ENCODE measurements around the gene ATOH8. TPM values are rescaled to one million over a fixed set of nuclear protein-coding genes. Genes with fewer than 3 reads are reported as not detected.

ATOH8 gene
- total RNA-seq = 5.4 and 9.8 TPM in 2 replicates

GRCh38 chr2:85753525-85754312, at the start of gene ATOH8:
ATOH8 (plus strand) TSS chr2:85753991; CDS start chr2:85754190, 199 bp downstream.

Small RNAs within 50 kb of the gene (small RNA-seq; reads per million reads assigned to genes)
- gene MIR6071 = not detected
- not detected for gene RN7SKP83
- 11.1 reads per million, percentile 93 among the genes with 10 or more reads in this experiment for gene RNU1-38P

Other genes with a start within 250 kb of the ATOH8 start
- gene MAT2A, start 214.8 kb upstream of the ATOH8 start, total RNA-seq = 201 and 210 TPM in 2 replicates
- 41.6 and 42.8 TPM in 2 replicates for gene GGCX, start 192.5 kb upstream of the ATOH8 start, total RNA-seq
- 15.8 and 28.9 TPM in 2 replicates for gene VAMP8, start 176.4 kb upstream of the ATOH8 start, total RNA-seq
- 47.5 and 56.0 TPM in 2 replicates for gene VAMP5, start 169.6 kb upstream of the ATOH8 start, total RNA-seq
- 165 and 176 TPM in 2 replicates for gene RNF181, start 158.2 kb upstream of the ATOH8 start, total RNA-seq
- 7.5 and 8.6 TPM in 2 replicates for gene TMEM150A, start 151.3 kb upstream of the ATOH8 start, total RNA-seq
- gene C2orf68, start 141.9 kb upstream of the ATOH8 start, total RNA-seq = 15.3 and 16.9 TPM in 2 replicates
- gene USP39, start 137.8 kb upstream of the ATOH8 start, total RNA-seq = 74.8 and 75.9 TPM in 2 replicates
- not detected in 2 replicates for gene SFTPB, start 85.8 kb upstream of the ATOH8 start, total RNA-seq
- not detected in 2 replicates for gene GNLY, start 59.6 kb upstream of the ATOH8 start, total RNA-seq
- 17.7 and 18.6 TPM in 2 replicates for gene ST3GAL5, start 135.0 kb downstream of the ATOH8 start, total RNA-seq